WTC11 (cell line): ENCODE data around the gene CENATAC. TPM values are rescaled to one million over a fixed set of nuclear protein-coding genes. Genes with fewer than 3 reads are reported as not detected.

ENCODE experiments used
- ATF1 ChIP-seq: sonication (generic); formaldehyde crosslinking; IDR thresholded peaks from 2 replicates; pipeline ENCODE4 v1.8.1; 2023; ENCODE audit warnings: mild to moderate bottlenecking, moderate library complexity, missing genetic modification reagents
- E2F5 ChIP-seq: sonication (generic); formaldehyde crosslinking; IDR thresholded peaks from 2 replicates; pipeline ENCODE4 v1.8.1; 2022; ENCODE audit warnings: mild to moderate bottlenecking, moderate library complexity, missing genetic modification reagents
- ELF4 ChIP-seq: sonication (generic); formaldehyde crosslinking; IDR thresholded peaks from 2 replicates; pipeline ENCODE4 v1.8.1; 2022; ENCODE audit warnings: low read depth, mild to moderate bottlenecking, moderate library complexity, missing genetic modification reagents
- EMX1 ChIP-seq: fragments of 250-450 bp; sonication (Bioruptor Pico); IDR thresholded peaks from 2 replicates; pipeline ENCODE4 v1.8.0; 2021; ENCODE audit warnings: mild to moderate bottlenecking
- ETV6 ChIP-seq: sonication (generic); formaldehyde crosslinking; IDR thresholded peaks from 2 replicates; pipeline ENCODE4 v1.8.1; 2022; ENCODE audit warnings: mild to moderate bottlenecking, missing genetic modification reagents
- FOXP1 ChIP-seq: sonication (generic); formaldehyde crosslinking; IDR thresholded peaks from 2 replicates; pipeline ENCODE4 v1.8.0; 2022; ENCODE audit warnings: missing genetic modification reagents, mild to moderate bottlenecking, moderate library complexity, borderline replicate concordance
- FOXP4 ChIP-seq: sonication (generic); formaldehyde crosslinking; IDR thresholded peaks from 2 replicates; pipeline ENCODE4 v1.8.0; 2022; ENCODE audit warnings: mild to moderate bottlenecking, missing genetic modification reagents
- GABPB1 ChIP-seq: sonication (generic); formaldehyde crosslinking; IDR thresholded peaks from 2 replicates; pipeline ENCODE4 v1.8.1; 2023; ENCODE audit warnings: mild to moderate bottlenecking, missing genetic modification reagents
- GTF2I ChIP-seq: fragments of 250-450 bp; sonication (Bioruptor Pico); conservative IDR thresholded peaks from 2 replicates; pipeline ENCODE4 v1.4.0; 2021; ENCODE audit warnings: mild to moderate bottlenecking
- HMGXB4 ChIP-seq: sonication (generic); formaldehyde crosslinking; IDR thresholded peaks from 2 replicates; pipeline ENCODE4 v1.8.1; 2023; ENCODE audit warnings: mild to moderate bottlenecking, moderate library complexity, missing genetic modification reagents
- IRF1 ChIP-seq: sonication (generic); formaldehyde crosslinking; IDR thresholded peaks from 2 replicates; pipeline ENCODE4 v1.8.0; 2023; ENCODE audit warnings: missing genetic modification reagents
- JAZF1 ChIP-seq: fragments of 250-450 bp; sonication (Bioruptor Pico); IDR thresholded peaks from 2 replicates; pipeline ENCODE4 v1.9.0; 2021; ENCODE audit warnings: moderate library complexity, mild to moderate bottlenecking, inconsistent platforms
- MXD4 ChIP-seq: fragments of 250-450 bp; sonication (Bioruptor Pico); IDR thresholded peaks from 2 replicates; pipeline ENCODE4 v1.8.0; 2021; ENCODE audit warnings: mild to moderate bottlenecking, moderate library complexity, borderline replicate concordance
- NFE2L1 ChIP-seq: sonication (generic); formaldehyde crosslinking; IDR thresholded peaks from 2 replicates; pipeline ENCODE4 v1.8.1; 2023; ENCODE audit warnings: missing genetic modification reagents
- NR3C1 ChIP-seq: sonication (generic); formaldehyde crosslinking; conservative IDR thresholded peaks from 2 replicates; pipeline ENCODE4 v1.8.1; 2023; ENCODE audit warnings: low read depth, mild to moderate bottlenecking, missing genetic modification reagents
- PRRX2 ChIP-seq: fragments of 250-450 bp; sonication (Bioruptor Pico); IDR thresholded peaks from 2 replicates; pipeline ENCODE4 v1.8.0; 2021; ENCODE audit warnings: mild to moderate bottlenecking
- RORB ChIP-seq: fragments of 250-450 bp; sonication (Bioruptor Pico); IDR thresholded peaks from 2 replicates; pipeline ENCODE4 v1.9.0; 2021; ENCODE audit warnings: mild to moderate bottlenecking
- STAT6 ChIP-seq: sonication (generic); formaldehyde crosslinking; conservative IDR thresholded peaks from 2 replicates; pipeline ENCODE4 v1.8.1; 2023; ENCODE audit warnings: mild to moderate bottlenecking, low read depth, missing genetic modification reagents, moderate library complexity
- TEAD1 ChIP-seq: sonication (generic); formaldehyde crosslinking; IDR thresholded peaks from 2 replicates; pipeline ENCODE4 v1.8.0; 2022; ENCODE audit warnings: mild to moderate bottlenecking, missing genetic modification reagents
- USF1 ChIP-seq: sonication (generic); formaldehyde crosslinking; IDR thresholded peaks from 2 replicates; pipeline ENCODE4 v1.8.0; 2022; ENCODE audit warnings: mild to moderate bottlenecking, missing genetic modification reagents
- USF2 ChIP-seq: sonication (generic); formaldehyde crosslinking; IDR thresholded peaks from 2 replicates; pipeline ENCODE4 v1.8.1; 2023; ENCODE audit warnings: mild to moderate bottlenecking, missing genetic modification reagents, moderate library complexity
- ZBTB21 ChIP-seq: sonication (generic); formaldehyde crosslinking; IDR thresholded peaks from 2 replicates; pipeline ENCODE4 v1.8.1; 2023; ENCODE audit warnings: mild to moderate bottlenecking, missing genetic modification reagents, borderline replicate concordance
- ZBTB43 ChIP-seq: sonication (generic); formaldehyde crosslinking; IDR thresholded peaks from 2 replicates; pipeline ENCODE4 v1.8.1; 2023; ENCODE audit warnings: mild to moderate bottlenecking, missing genetic modification reagents
- ZMAT4 ChIP-seq: fragments of 250-450 bp; sonication (Bioruptor Pico); IDR thresholded peaks from 2 replicates; pipeline ENCODE4 v1.9.0; 2021; ENCODE audit warnings: mild to moderate bottlenecking
- ZNF121 ChIP-seq: sonication (generic); formaldehyde crosslinking; IDR thresholded peaks from 2 replicates; pipeline ENCODE4 v1.8.0; 2023; ENCODE audit warnings: missing genetic modification reagents
- ZNF232 ChIP-seq: sonication (generic); formaldehyde crosslinking; IDR thresholded peaks from 2 replicates; pipeline ENCODE4 v1.8.0; 2022; ENCODE audit warnings: mild to moderate bottlenecking, missing genetic modification reagents
- ZNF263 ChIP-seq: sonication (generic); formaldehyde crosslinking; IDR thresholded peaks from 2 replicates; pipeline ENCODE4 v1.8.1; 2022; ENCODE audit warnings: low read depth, mild to moderate bottlenecking, moderate library complexity, missing genetic modification reagents
- ZNF423 ChIP-seq: fragments of 250-450 bp; sonication (Bioruptor Pico); IDR thresholded peaks from 2 replicates; pipeline ENCODE4 v2.1.2; 2022; ENCODE audit warnings: mild to moderate bottlenecking, moderate library complexity
- ZNF671 ChIP-seq: fragments of 250-450 bp; sonication (Bioruptor Pico); IDR thresholded peaks from 2 replicates; pipeline ENCODE4 v1.8.0; 2021; ENCODE audit warnings: mild to moderate bottlenecking
- total RNA-seq: library from RNA; stranded (reverse); gene quantifications from 3 replicates; pipeline ENCODE4 v1.2.3, GENCODE V29; 2021

The CENATAC gene
- total RNA-seq, 1 experiment from 2014 or later, result 41.7 TPM

GRCh38 chr11:119030329-119031047, 32.5 kb downstream of the CENATAC start, which contains the start of gene SLC37A4 (continued):
- no peak; the same call in 1 of the 2 replicates for TF ChIP-seq FOXP4
- no peak for TF ChIP-seq ZNF263 (CRISPR knock-in tag)
- TF ChIP-seq MXD4 (CRISPR knock-in tag), result no peak
- peak; percentile 93 for TF ChIP-seq ETV6 (CRISPR knock-in tag)
- no peak for TF ChIP-seq HMGXB4 (CRISPR knock-in tag)
- TF ChIP-seq ZMAT4 (CRISPR knock-in tag), result no peak
- no peak for TF ChIP-seq ZNF121 (CRISPR knock-in tag)
- TF ChIP-seq JAZF1 (CRISPR knock-in tag), result no peak
- TF ChIP-seq GTF2I, result 0 out of 2 replicates have a peak, but pooled peaks have one; percentile 20
- TF ChIP-seq FOXP1, result 0 out of 2 replicates have a peak, but pooled peaks have one; percentile 32
- TF ChIP-seq RORB (CRISPR knock-in tag), result no peak
- TF ChIP-seq E2F5 (CRISPR knock-in tag), result 0 out of 2 replicates have a peak, but pooled peaks have one; percentile 5
- TF ChIP-seq IRF1 (CRISPR knock-in tag), result peak; percentile 26; the same call in 1 of the 2 replicates
- peak; percentile 88 for TF ChIP-seq GABPB1
- peak; percentile 66; the same call in 1 of the 2 replicates for TF ChIP-seq USF2
- TF ChIP-seq EMX1, result no peak
- no peak; the same call in 1 of the 2 replicates for TF ChIP-seq ZNF232
- TF ChIP-seq ZBTB43, result no peak
- no peak for TF ChIP-seq ATF1
- no peak for TF ChIP-seq NR3C1 (CRISPR knock-in tag)
- TF ChIP-seq ZNF423 (CRISPR knock-in tag), result no peak
- no peak for TF ChIP-seq PRRX2 (CRISPR knock-in tag)
- no peak; the same call in 1 of the 2 replicates for TF ChIP-seq ZBTB21 (CRISPR knock-in tag)
- peak; percentile 74; the same call in 1 of the 2 replicates for TF ChIP-seq NFE2L1 (CRISPR knock-in tag)
- TF ChIP-seq STAT6 (CRISPR knock-in tag), result no peak
- TF ChIP-seq TEAD1 (CRISPR knock-in tag), result peak; percentile 95; the same call in 1 of the 2 replicates
- TF ChIP-seq ELF4, result no peak
- TF ChIP-seq ZNF671 (CRISPR knock-in tag), result no peak
- TF ChIP-seq USF1, result peak; percentile 75
